ENCODE measurements around the gene ZCCHC24.
A peak's percentile ranks its signal among the peaks of the same experiment; 100 is the strongest.
"Not testable (repeated sequence)": the region's sequence is repeated elsewhere in the genome, so short reads cannot be mapped to it uniquely, and the experiment has no call there.

The ZCCHC24 gene

DNA sequence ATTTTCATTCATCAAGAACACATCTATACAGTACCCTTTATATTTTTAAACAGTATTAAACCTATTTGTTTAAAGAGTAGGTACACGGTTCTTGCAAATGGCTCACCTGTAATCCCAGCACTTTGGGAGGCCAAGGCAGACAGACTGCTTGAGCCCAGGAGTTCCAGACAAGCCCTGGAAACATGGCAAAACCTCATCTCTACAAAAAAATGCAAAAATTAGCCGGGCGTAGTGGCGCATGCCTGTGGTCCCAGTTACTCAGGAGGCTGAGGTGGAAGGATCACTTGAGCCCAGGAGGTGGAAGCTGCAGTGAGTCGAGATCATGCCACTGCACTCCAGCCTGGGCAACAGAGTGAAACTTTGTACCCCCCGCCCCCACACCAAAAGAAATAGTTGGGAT is 1.8 kb upstream of the ZCCHC24 start:
- DNase-seq (ENCODE audit: low read depth in 1 of 2, low spot score in 1 of 2): not testable (repeated sequence)

- no peak for DNase-seq (ENCODE audit: low read depth in 1 of 2, low spot score in 1 of 2)
Measured at GRCh38 chr10:79446758-79447084, 1.3 kb upstream of the ZCCHC24 start.

GRCh38 chr10:79445977-79446757 is 743 bp upstream of the ZCCHC24 start:
- no peak for DNase-seq (ENCODE audit: low read depth in 1 of 2, low spot score in 1 of 2)

GRCh38 chr10:79444199-79445119 is 965 bp downstream of the ZCCHC24 start:
- peak in 1 of 2 donors; percentile 35 for DNase-seq (ENCODE audit: low read depth in 1 of 2, low spot score in 1 of 2)

- DNase-seq (ENCODE audit: low read depth in 1 of 2, low spot score in 1 of 2): no peak
Measured at GRCh38 chr10:79443338-79444198, 1.9 kb downstream of the ZCCHC24 start.

DNA sequence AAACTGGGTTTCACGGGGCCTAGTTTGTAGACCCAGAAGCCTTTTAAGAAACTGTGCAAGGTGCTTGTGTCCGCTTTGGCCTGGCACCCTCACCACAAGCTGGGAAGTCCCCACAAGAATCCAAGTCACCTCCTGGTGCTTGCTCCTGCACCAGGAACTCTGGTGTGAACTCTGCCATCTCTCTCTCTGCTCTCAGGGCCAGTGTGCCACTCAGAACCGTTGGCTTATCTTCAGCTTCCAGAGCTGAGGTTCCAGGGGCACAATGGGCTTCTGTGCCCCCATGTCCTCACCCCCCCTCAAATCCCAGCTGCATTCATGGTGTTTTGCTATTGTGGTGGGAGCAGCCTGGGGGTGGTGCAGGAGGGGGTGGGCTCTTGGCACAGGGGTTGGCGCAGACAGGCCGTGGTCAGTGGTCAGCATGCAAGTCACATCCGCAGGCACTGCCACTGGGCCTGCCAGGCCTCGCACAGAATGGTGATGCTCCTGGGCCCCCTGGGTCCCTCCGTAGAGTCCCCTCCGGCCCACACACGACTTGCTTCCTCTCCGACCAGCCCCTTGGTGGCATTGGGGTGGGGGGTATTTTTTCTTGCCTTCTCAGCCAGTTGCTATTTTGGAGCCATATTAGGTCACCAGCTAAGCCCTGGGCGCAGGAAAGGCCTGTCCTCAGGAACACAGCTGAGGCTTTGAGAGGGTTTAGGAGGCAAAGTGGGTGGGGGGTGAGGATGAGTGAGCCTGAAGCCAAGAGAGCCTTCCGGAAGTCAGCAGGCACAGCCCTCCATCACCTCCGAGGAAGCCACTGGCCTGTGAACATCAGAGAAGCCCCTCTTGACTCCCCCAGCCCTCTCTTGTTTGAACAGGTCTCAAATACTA is 3.0 kb downstream of the ZCCHC24 start:
- DNase-seq (ENCODE audit: low read depth in 1 of 2, low spot score in 1 of 2): no peak

- DNase-seq (ENCODE audit: low read depth in 1 of 2, low spot score in 1 of 2): no peak
Measured at GRCh38 chr10:79441433-79441832, 4.0 kb downstream of the ZCCHC24 start.

DNA sequence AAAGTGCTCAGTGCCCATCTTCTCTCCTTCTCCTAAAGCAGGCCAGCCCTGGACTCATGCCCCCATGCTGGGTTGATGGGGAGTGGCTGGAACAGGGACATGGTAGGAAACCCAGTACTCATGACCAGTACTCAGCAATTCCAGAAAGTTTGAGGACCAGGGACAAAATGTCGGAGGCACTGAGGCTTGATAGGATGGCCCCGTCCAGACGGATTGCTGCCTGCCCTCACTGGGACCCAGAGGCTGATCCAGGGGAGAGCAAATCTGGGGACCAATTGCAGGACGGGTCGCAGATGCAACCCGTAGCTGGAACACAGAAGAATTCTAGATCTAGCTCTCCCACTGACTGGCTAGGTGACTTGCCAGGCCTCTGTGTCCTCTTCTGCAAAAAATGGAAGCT is 5.1 kb downstream of the ZCCHC24 start:
- DNase-seq (ENCODE audit: low read depth in 1 of 2, low spot score in 1 of 2): no peak

DNA sequence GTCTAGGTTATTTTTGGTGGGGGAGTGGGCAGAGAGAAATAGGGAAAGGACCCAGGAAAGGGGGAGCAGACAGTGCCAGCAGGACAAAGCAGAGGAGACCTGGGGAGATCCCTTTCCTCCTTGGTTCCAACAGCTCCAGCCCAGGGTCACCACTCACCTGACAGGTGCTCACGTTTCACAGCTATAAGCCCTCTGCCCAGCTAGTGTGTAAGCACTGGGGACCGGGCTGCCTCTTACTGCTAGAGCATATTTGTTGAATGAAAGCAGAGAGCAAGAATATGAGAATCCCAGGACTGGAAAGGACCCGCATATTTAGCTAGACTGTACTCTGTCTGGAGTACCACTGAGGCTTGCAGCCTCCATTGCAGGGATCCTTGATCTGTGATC is 6.7 kb downstream of the ZCCHC24 start:
- no peak for DNase-seq (ENCODE audit: low read depth in 1 of 2, low spot score in 1 of 2)

DNA sequence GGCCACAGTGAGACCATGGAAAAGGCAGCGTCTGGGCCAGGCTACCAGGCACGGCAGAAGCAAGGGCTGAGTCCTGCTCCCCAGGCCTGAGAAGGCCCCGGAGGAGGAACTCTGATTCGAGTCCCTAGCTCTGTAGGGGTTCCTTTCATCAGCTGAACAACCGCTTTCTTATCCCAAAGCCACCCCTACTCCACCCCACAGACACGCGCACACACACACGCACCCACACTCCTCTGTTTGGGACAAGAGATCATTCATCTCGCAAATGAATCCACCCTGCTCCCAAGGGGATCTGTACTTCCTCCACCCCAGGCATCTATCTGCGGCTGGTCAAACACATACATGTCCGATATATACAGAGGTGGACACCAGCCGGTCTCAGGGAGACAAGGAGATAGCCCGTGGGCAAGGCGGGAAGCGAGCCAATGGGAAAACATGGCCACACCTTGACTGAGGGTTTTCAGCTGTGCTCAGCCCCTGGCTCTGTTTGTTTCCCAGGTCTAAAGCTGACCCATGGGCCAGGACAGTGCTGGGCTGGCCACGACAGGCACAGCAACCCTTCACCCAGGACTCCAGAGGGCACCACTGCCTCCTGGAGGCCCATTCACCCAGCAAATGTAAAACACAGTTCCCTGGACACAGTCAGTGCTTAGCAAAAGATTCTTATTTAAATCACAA is 7.3 kb downstream of the ZCCHC24 start:
- no peak for DNase-seq (ENCODE audit: low read depth in 1 of 2, low spot score in 1 of 2)

GRCh38 chr10:79437111-79437814 is 8.2 kb downstream of the ZCCHC24 start:
- no peak for DNase-seq (ENCODE audit: low read depth in 1 of 2, low spot score in 1 of 2)

DNA sequence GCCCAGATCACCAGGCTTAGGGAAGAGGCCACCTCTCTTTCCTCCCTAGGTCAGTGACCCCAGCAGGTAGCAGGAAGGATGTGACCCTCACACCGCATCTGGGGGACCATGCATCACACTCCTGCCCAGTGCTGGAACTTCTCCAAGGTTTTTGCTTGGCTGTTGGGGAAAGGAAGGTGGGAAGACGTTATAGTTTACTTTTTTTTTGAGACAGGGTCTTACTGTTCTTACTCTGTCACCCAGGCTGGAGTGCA is 8.6 kb downstream of the ZCCHC24 start:
- no peak for DNase-seq (ENCODE audit: low read depth in 1 of 2, low spot score in 1 of 2)

GRCh38 chr10:79436066-79436849 is 9.2 kb downstream of the ZCCHC24 start:
- DNase-seq (ENCODE audit: low read depth in 1 of 2, low spot score in 1 of 2): no peak

GRCh38 chr10:79435271-79436065 is 10.0 kb downstream of the ZCCHC24 start:
- DNase-seq (ENCODE audit: low read depth in 1 of 2, low spot score in 1 of 2): no peak

GRCh38 chr10:79434821-79435251 is 10.6 kb downstream of the ZCCHC24 start:
- no peak for DNase-seq (ENCODE audit: low read depth in 1 of 2, low spot score in 1 of 2)

- DNase-seq (ENCODE audit: low read depth in 1 of 2, low spot score in 1 of 2): no peak
Measured at GRCh38 chr10:79434223-79434687, 11.2 kb downstream of the ZCCHC24 start.

GRCh38 chr10:79433324-79434222 is 11.9 kb downstream of the ZCCHC24 start:
- no peak for DNase-seq (ENCODE audit: low read depth in 1 of 2, low spot score in 1 of 2)
